EL (cell line): ENCODE data around the gene ADIRF.
"Not testable (repeated sequence)": the region's sequence is repeated elsewhere in the genome, so short reads cannot be mapped to it uniquely, and the experiment has no call there.

Experiments
- DNase-seq: peaks from one replicate; pipeline ENCODE4 v3.0.0-alpha.2; 2016

The ADIRF gene

DNA sequence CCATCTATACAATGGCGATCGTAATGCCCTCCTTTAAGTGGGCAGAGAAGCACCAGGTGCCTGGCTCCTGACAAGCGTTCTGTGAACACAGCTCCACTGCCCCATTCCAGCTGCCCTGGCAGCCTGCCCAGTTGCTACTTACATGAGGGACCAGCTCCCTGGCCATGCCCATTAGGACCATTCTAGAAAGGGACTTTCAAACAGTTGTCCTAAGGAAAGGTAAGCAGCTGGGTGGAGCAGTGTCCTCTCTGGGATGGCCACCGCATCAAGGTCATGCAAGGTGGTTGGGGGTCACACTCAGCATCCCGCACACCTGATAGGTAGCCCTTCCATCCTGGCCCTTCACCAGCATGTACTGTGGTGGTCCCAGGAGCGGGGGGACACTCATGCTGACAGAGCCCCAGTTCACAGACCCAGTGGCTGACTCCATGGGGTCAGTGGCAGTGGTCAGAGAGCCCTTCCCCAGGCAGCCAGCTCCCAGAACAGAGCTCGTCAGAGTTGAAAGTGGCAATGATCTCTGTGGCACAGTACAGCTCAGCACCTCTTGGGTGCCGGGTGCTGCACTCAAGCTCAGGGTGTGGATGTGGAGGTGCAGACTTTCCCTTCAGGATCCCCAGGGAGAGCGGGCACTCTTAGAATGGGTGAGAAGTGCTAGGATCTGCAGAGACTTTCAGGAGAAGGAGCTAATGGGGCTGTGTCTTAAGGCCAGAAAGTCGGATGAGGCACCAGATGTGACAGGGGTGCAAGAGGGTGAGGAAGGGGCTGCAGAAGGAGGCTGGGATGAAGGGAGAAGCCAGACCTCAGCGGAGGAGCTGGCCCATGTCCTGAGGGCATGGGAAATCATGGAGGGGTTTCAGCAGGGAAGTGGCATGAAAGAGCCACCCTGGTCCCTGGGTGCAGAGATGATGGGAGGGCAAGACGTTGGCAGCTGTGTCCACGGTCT, 21.8 kb upstream of the ADIRF start:
- DNase-seq: no peak

GRCh38 chr10:86947806-86948205, 20.5 kb upstream of the ADIRF start:
- not testable (repeated sequence) for DNase-seq

DNA sequence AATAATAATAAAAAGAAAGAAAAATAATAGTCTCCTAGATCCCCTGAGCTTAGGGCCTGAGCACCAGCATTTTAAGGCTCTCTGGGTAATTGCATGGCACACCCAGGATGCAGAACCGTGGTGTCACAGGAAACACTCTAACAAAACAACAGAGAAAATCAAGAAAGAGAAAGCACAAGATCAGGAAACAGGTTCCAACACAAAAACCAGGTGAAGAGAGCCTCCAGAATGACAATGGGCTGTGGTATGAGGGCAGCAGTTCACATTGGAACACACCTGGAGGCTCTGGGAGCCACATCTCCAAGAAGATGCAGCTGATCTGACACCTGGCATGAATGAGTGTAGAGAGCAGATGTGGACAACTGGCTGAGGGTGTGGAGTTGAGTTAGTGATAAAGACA, 17.9 kb upstream of the ADIRF start:
- no peak for DNase-seq

DNA sequence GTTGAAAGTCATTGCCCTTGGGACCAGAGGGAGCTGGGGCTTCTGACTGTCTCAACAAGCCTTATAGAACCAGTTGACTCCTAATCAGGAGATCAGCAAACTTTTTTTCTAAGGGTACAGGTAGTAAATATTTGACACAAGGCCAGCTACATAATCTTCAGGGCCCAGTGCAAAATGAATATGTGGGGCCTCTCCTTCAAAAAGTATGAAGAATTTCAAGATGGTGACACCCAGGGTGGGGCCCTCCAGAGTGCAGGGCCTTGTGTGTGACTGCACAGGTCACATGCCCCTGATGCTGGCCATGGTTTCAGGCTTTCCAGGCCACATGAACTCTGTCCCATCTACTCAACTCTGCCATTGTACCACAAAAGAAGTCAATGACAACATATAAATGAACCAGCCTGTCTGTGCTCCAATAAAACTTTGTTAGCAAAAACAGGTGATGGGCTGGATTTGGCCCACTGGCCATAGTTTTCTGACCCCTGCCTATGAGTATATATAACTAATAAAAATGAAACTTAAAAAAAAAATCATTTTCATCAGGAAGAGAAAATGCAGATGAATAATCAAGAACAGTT, 17.0 kb upstream of the ADIRF start:
- DNase-seq: no peak

- DNase-seq: no peak
These were observed 16.2 kb upstream of the ADIRF start for GRCh38 chr10:86952106-86952505.

DNA sequence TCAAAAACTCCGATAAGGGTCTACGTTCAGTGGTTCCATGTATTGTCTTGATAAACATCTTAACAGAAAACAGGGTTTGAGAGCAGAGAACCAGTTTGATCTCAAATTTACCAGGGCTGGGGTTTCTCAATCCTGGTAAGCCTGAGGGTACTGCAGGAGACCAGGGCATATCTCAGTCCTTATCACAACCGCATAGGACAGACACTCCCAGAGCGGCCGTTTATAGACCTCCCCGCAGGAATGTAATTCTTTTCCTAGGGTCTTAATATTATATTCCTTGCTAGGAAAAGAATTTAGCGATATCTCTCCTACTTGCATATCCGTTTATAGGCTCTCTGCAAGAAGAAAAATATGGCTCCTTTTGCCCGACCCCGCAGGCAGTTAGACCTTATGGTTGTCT, 15.6 kb upstream of the ADIRF start:
- DNase-seq: not testable (repeated sequence)

DNA sequence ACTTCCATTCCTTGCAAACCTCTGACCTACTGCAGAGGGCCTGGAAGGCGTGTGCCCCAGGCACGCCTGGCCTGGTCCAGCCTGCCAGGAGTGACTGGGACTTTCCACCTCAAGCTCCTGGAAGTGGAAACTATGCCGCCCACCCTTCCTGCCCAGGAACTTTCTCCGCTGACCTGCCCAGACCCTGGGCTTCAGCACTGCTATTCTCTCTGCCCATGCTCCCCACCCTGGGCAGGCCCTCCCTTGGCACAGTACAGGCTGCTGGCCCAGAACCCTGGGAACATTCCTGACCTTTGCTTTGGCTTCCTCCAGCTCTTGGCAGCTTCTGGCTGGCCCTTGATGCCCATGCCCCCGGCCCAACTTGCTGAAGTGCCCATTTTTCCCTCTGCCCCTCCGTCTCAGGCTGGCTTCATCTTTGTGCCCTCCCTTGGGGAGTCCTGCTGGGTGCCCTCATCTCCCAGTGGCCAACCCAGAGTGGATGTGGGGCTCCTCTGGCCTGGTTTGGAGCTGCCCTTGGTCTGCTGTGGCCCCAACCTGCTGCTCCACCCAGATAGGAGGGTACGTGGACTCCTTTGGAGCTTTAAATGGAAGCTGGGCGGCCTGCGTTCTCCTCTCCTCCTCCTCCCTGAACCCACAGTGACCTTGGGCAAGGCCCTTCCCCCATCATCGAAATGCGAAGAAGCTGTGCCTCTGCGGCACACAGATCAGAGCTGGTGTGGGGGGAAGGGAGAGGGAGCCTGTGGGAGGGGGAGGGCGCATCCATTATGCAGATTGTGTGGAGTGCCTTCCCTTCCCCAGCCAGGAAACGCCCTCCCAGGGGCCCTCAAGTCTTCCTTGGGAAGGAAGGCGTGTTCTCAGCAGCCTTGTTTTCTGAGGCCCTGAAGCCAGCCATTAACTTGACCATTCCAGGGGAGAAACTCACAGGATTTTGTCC, 14.3 kb upstream of the ADIRF start:
- DNase-seq: no peak

DNA sequence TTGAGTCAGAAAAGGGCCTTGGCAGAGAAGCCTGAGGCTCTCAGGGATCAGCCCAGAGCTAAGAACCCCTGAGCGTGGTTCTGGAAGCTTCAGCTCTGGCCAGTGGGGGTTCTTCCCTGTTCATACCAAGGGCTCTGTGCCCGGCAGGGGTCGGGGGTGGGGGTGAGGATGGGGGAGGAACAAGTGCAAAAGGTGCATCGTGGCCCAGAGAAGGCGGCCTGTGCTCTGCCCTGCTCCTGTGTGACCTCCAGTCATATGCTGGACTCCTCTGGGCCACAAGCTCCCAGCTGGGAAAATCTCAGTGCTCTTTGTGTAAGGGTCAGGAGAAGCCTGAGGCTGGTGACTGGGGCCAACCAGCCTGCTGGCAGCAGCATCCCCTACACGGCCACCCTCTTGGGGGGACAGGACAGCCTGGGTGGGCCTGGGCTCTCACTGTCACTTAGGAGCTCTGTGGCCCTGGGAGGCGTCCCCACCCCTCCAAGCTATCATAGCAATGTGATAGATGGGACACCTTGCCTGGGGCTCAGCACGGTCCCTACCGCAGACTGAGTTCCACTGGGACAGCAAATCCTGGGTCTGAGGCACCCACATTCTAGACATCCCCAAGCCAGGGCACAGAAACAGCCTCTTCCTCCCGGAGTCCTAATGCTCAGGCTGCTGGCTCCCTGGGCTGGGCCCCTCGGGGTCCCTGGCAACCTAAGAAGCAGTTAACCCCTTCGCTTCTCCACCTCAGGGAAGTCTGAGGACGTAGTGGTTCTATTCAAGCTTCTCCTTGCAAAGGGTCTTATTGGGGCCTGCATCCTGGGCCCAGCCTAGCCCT, 13.4 kb upstream of the ADIRF start:
- no peak for DNase-seq

DNA sequence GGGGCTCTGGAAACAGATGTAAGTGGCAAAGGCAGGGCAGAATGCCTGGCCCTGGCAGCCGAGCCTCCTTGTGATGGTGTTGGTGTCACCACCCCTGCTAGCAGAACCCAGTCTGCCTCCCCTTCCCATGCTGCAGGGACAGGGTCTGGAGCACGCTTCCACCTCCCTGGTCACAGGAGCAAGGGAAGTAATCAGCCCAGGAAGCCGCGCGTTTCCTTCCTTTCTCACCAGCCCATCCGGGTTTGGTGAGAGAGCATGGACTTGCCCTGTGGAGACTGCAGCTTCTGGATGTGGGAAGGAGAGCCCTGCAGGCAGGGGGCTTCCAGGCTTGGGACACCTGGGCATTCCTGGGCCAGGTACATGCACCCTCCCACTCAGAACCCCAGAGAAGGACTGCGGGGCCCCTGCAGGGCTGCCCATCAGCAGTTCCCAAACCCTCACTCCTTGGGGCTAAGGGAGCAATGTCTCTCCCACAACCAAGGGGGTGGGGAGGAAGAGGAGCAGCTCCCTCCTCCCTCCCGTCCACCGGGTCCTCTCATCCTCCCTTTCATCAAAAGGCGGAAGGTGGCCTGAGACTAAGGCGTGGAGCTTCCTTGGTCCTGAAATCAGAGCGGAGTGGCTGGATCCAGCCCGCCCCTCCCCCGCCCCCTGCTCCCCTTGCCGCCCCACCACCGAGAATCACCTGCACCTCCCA, 12.6 kb upstream of the ADIRF start:
- no peak for DNase-seq

GRCh38 chr10:86956195-86956847, 12.0 kb upstream of the ADIRF start:
- DNase-seq: no peak

DNA sequence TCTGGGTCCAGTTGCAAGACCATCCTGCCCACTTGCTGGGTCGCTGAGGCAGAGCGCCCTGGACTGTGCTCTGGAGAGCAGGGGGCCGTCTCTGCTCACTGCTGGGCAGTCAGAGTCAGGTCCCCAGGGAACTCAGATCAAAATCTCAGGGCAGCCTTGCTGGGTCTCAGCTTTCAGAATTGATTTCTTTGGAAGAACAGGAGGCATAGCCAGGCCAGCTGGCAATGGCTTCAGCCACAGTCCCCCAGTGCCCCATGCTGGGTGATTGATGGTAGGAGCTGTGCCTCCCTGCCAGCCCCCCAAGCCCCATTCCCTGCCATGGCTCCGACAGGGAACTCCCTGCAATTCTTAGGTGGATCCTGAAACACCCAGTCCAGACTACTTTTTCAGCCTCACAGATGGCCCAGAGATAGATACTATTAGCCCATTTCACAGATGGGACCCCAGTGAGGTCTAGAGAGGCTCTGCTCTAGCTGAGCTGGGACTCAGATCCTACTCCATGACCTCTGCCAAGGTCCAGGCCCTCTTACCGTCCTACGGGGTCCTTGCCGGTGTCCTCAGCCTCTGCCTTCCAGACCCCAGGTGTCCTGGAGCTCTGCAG, 11.3 kb upstream of the ADIRF start:
- DNase-seq: no peak

DNA sequence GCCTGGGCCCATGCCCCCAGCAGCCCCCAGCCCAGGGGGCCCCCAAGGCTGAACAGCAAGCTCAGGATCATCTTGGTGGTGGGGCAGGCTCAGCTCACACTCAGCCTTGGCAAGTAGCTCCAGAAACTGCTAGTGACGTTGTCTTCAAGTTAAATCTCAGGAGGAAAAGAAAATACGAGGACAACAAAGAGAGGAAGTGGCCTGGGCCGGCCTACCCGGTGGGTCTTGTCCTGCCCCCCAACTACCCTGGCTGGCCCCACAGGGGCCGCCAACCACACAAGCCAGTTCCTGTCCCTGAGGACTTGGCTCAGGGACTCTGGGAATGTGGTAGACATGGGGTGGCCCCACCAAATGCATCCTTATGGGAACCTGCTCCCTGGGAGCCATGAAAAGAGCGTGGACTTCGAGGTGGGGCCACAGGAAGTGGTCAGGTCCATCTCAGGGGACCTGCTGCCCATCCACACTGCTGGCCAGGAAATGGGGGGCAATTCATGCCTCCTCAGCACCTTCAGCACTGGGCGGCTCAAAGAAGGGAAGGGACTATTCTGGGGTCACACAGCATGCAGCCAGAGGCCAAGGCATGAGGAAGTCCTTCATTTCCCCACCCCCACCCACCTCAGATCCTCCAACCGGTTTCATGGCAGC, 10.7 kb upstream of the ADIRF start, which contains the start of gene MMRN2:
Gene MMRN2, minus strand, starts transcription at position 145 of the 645 bp plus-strand sequence. Its CDS starts 74 bp downstream, at position 71.
- DNase-seq: no peak

DNA sequence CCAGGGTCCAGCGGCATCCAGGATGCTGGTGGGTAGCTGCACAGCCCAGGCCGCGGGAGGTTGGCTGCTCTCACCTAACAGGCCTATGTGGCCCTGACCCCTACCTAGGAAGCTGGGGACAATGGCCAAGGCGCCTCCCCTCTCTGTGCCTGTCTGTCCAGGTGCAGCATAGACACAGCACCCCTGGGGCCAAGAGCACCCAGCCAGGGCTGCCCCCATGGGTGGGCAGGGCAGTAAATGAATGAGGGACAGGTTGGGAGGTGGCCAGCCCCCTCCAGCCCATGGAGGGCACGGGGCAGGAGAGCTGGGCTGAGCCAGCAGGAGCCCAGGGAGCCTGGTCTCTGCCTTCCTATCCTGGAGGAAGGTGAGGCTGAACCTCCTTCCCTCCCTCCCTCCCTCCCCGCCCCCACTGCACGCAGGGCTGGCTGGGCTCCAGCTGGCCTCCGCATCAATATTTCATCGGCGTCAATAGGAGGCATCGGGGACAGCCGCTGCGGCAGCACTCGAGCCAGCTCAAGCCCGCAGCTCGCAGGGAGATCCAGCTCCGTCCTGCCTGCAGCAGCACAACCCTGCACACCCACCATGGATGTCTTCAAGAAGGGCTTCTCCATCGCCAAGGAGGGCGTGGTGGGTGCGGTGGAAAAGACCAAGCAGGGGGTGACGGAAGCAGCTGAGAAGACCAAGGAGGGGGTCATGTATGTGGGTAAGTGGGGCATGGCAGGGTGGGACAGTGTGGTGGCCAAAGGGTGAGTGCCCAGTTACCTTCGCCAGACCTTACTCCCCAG, 10.0 kb upstream of the ADIRF start, which contains the start of gene SNCG:
Gene SNCG, plus strand, starts transcription at position 484 of the 785 bp plus-strand sequence. Its CDS starts 99 bp downstream, at position 583.
- DNase-seq: no peak

DNA sequence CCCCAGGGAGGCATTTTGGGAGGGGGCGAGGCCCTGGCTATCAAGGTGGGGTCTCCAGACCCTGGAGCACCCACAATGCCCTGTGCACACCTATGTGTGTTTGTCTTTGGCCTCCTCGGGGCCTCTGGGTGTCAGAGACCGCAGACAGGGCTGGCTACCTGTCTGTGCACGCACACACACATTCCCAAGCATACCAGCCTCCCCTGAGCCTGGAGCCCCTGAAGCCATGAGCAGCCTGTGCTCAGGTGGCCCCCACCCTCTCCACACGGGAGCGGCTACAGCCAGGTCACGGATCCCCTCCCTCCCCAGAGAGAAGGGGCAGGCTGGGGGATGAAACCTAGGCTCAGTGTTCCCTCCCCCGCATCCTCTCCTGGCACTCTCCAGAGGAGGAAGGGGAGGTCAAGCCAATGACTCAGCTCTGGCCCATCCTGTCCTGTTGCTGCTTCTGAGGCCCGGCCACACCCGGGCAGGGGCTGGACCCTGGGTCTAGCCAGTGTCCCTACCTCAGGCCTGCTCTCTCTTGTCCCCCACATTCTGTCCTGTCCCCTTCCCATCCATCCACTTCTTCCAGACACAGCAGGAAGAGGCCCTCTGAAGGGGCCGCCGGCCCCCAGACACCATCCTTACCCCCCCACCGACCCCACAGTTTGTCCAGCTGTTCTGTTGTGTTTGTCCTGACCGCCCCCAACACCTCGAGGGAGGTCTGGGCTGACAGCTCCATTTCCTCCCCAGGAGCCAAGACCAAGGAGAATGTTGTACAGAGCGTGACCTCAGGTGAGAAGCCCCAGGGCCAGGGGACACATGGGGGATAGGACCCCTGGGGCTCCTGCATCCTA, 9.2 kb upstream of the ADIRF start:
- DNase-seq: peak; percentile 81

- no peak for DNase-seq
These were observed 8.6 kb upstream of the ADIRF start for GRCh38 chr10:86959737-86960002.

DNA sequence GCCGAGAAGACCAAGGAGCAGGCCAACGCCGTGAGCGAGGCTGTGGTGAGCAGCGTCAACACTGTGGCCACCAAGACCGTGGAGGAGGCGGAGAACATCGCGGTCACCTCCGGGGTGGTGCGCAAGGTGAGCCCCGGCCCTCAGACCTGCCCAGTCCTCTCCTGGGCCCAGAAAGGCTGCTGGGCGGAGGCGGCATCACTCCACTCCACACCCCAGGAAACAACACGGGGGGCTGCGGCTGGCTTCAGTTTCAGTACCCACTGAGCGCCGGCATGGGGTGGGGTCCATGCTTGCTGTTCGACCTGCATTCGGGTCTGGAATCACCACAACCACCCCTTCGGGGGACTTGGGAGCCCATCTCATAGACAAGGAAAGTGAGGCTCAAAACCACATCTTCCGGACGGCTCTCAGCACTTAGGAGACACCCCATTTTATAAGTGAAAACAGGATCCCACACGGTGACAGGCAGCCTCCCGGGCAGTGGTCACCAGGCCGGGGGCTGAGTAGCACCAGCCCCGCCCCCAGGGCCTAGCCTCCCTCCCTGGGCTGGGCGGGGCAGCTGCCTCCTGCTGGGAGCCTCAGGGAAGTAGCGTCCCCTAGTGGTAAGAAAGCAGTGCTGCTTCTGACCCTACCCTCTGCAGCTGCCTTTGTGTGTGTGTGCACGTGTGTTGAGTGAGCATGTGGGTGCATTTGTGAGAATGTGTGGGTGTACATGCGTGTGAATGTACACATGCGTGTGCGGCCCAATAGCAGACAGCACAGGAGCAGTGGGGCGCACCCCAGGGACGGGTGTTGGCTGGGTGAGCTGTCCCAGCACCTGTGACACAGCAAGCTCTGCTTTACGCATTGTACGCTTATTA, 8.0 kb upstream of the ADIRF start:
- DNase-seq: peak; percentile 67

- no peak for DNase-seq
These were observed 7.3 kb upstream of the ADIRF start for GRCh38 chr10:86960863-86961434.
